ENCODE results near the gene NOL6.

- no peak for TF ChIP-seq CTCF (IDR thresholded peaks at IDR 0.05)
- no peak for TF ChIP-seq ZFX (IDR thresholded peaks at IDR 0.05; ENCODE audit: borderline replicate concordance)
Measured at GRCh38 chr9:33443464-33444154, 30.1 kb downstream of the NOL6 start.

Measured in 22Rv1 (cell line).